ENCODE measurements around the gene BCL11A.

DNA sequence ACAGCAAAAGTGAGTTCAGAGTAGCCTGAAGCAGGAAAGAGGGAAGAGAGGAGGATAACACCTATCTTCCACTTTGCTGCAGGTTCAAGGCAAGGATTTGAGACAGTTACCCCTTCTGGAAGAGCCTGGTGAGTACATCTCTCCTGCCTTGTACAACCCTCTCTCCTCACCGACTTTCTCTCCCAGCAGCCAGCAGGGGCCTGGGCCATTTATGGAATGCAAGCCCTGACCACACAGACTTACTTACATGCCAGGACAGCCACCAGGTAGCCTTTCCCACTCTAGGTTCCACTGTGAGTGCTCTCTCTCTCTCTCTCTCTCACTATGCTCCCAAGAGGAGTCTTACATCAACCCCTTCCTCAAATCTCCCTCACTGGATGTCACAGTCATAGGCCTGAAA, 57.0 kb downstream of the BCL11A start:
- TF ChIP-seq CTCF (IDR thresholded peaks at IDR 0.05) = no peak
- TF ChIP-seq, protein P1, sequence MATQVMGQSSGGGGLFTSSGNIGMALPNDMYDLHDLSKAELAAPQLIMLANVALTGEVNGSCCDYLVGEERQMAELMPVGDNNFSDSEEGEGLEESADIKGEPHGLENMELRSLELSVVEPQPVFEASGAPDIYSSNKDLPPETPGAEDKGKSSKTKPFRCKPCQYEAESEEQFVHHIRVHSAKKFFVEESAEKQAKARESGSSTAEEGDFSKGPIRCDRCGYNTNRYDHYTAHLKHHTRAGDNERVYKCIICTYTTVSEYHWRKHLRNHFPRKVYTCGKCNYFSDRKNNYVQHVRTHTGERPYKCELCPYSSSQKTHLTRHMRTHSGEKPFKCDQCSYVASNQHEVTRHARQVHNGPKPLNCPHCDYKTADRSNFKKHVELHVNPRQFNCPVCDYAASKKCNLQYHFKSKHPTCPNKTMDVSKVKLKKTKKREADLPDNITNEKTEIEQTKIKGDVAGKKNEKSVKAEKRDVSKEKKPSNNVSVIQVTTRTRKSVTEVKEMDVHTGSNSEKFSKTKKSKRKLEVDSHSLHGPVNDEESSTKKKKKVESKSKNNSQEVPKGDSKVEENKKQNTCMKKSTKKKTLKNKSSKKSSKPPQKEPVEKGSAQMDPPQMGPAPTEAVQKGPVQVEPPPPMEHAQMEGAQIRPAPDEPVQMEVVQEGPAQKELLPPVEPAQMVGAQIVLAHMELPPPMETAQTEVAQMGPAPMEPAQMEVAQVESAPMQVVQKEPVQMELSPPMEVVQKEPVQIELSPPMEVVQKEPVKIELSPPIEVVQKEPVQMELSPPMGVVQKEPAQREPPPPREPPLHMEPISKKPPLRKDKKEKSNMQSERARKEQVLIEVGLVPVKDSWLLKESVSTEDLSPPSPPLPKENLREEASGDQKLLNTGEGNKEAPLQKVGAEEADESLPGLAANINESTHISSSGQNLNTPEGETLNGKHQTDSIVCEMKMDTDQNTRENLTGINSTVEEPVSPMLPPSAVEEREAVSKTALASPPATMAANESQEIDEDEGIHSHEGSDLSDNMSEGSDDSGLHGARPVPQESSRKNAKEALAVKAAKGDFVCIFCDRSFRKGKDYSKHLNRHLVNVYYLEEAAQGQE (IDR thresholded peaks at IDR 0.05; ENCODE audit: insufficient read depth in 1 of 2, low read depth in 2 of 2, low read length in 1 of 2) = no peak
- TF ChIP-seq SIN3A (IDR thresholded peaks at IDR 0.05; ENCODE audit: borderline replicate concordance, insufficient read depth, low read depth, low read length) = no peak
- no peak for TF ChIP-seq POLR2AphosphoS5 (IDR thresholded peaks at IDR 0.05; ENCODE audit: low read depth, low read length)
- no peak for TF ChIP-seq TCF7L2 (IDR thresholded peaks at IDR 0.05; ENCODE audit: low read depth, low read length)
